GM12878 (cell line): Measurements from ENCODE around the gene BEST4. TPM values are rescaled to one million over a fixed set of nuclear protein-coding genes. Genes with fewer than 3 reads are reported as not detected.
"Not testable (repeated sequence)": the region's sequence is repeated elsewhere in the genome, so short reads cannot be mapped to it uniquely, and the experiment has no call there.

ENCODE experiments used
- ATAC-seq: fragments of 200-7000 bp; cut with Tn5 transposase; 3 replicates; pipeline ENCODE4 v1.9.1; 2020; ENCODE audit warnings: mild to moderate bottlenecking, moderate library complexity
- BruUV-seq: library from RNA; stranded (reverse); fragments of 400-500 nt; replicated peaks from 2 replicates; lab custom pipeline; 2021; lab: Mats Ljungman, UMichigan
- CTCF ChIA-PET: fragments of 300-600 bp; sonication (Branson Sonifier 250); formaldehyde crosslinking; extraction: SDS; loops from one replicate; lab custom pipeline; 2021; ENCODE audit warnings: inconsistent platforms; lab: Yijun Ruan, JAX
- POLR2A ChIA-PET: fragments of 350-600 bp; formaldehyde crosslinking; extraction: SDS; loops from one replicate; lab custom pipeline; 2021; ENCODE audit warnings: inconsistent platforms; lab: Charles Lee
- RAD21 ChIA-PET: fragments of 300-600 bp; sonication (Branson Sonifier 250); formaldehyde crosslinking; loops from one replicate; lab custom pipeline; 2023; ENCODE audit warnings: antibody characterized with exemption; ENCODE audit not compliant: unreplicated experiment; lab: Charles Lee
- SMC1A ChIA-PET: fragments of 300-600 bp; sonication (Branson Sonifier 250); formaldehyde crosslinking; loops from one replicate; lab custom pipeline; 2023; ENCODE audit not compliant: unreplicated experiment, uncharacterized antibody; lab: Charles Lee
- DNase-seq: peaks from one replicate; pipeline ENCODE4 v3.0.0-alpha.2; 2011; ENCODE audit warnings: low read depth, low spot score
- FAIRE-seq: peaks from 3 replicates; lab custom pipeline; 2011; peaks lifted over from hg19 to GRCh38; lab: Jason Lieb, UNC
- H2AFZ ChIP-seq: 2 replicates; pipeline ENCODE4 v1.6.0; 2011; ENCODE audit warnings: low read depth, low read length, control low read depth; ENCODE audit not compliant: control insufficient read depth
- H3K27ac ChIP-seq: 2 replicates; pipeline ENCODE4 v1.5.1; 2011; ENCODE audit warnings: control low read depth; ENCODE audit not compliant: control insufficient read depth, insufficient read depth
- H3K27me3 ChIP-seq, 2 experiments: replicated peaks in 1 of 2; 2 replicates each; pipeline versions ENCODE4 v1.6.0 to v1.6.1; 2011; ENCODE audit warnings: low read length in 1 of 2; ENCODE audit not compliant: control insufficient read depth in 2 of 2, insufficient read depth in 2 of 2
- H3K36me3 ChIP-seq, 2 experiments: 2 replicates each; pipeline ENCODE4 v1.5.1; 2011; ENCODE audit warnings: low read length in 1 of 2; ENCODE audit not compliant: control insufficient read depth in 2 of 2, insufficient read depth in 2 of 2
- H3K4me1 ChIP-seq: 2 replicates; pipeline ENCODE4 v1.6.1; 2011; ENCODE audit warnings: mild to moderate bottlenecking, low read length, moderate library complexity, mixed read lengths; ENCODE audit not compliant: control insufficient read depth, insufficient read depth
- H3K4me2 ChIP-seq: 2 replicates; pipeline ENCODE4 v1.6.0; 2011; ENCODE audit warnings: control low read depth; ENCODE audit not compliant: control insufficient read depth, insufficient read depth
- H3K4me3 ChIP-seq: fragments of 200-600 bp; sonication (generic); 2 replicates; pipeline ENCODE4 v1.5.1; 2016
- H3K79me2 ChIP-seq: 2 replicates; pipeline ENCODE4 v1.6.0; 2011; ENCODE audit warnings: low read length; ENCODE audit not compliant: control insufficient read depth, insufficient read depth
- H3K9ac ChIP-seq: 2 replicates; pipeline ENCODE4 v1.8.0; 2011; ENCODE audit warnings: low read length, control low read depth, mixed read lengths; ENCODE audit not compliant: control insufficient read depth, insufficient read depth
- H3K9me3 ChIP-seq: replicated peaks from 3 replicates; pipeline ENCODE4 v1.5.1; 2011; ENCODE audit warnings: mild to moderate bottlenecking, low read length; ENCODE audit not compliant: control insufficient read depth, insufficient read depth
- H4K20me1 ChIP-seq: 2 replicates; pipeline ENCODE4 v1.6.0; 2011; ENCODE audit not compliant: control insufficient read depth, insufficient read depth
- PAX8 ChIP-seq: fragments of 450-650 bp; IDR thresholded peaks from 2 replicates; pipeline ENCODE4 v1.6.1; 2017; ENCODE audit warnings: mild to moderate bottlenecking, moderate library complexity
- WGBS: methylation state at CpG from one replicate; pipeline ENCODE4 v1.1.6; 2016; ENCODE audit warnings: low lambda C conversion rate; ENCODE audit not compliant: insufficient replicate concordance, insufficient coverage; ENCODE audit errors: missing lambda C conversion rate; 5-methylcytosine and 5-hydroxymethylcytosine counted together
- in situ Hi-C: fragments of 300-500 bp; cut with MboI; formaldehyde crosslinking; loops from 9 replicates; pipeline ENCODE4 v1.14.3; 2018; ENCODE audit warnings: mixed read lengths
- intact Hi-C: fragments of 100-400 bp; cut with micrococcal nuclease; formaldehyde crosslinking; loops from one replicate; pipeline ENCODE4 v1.14.2; 2022; ENCODE audit not compliant: unreplicated experiment
- polyA plus RNA-seq, 11 experiments: library from polyadenylated mRNA; depleted of rRNA in 4 of 11; unstranded in 6 of 11; stranded (reverse) in 5 of 11; fragments of >200 nt; fragmentation: Nextera tagmentation in 4 of 11; fragmentation: Illumina TruSeq in 1 of 11; extraction: Ambion mirVana in 4 of 11; extraction: Trizol in 1 of 11; gene quantifications; 1 replicate in 1 of 11; 2 replicates in 10 of 11; pipeline versions ENCODE4 v1.2.1 to v1.2.3, GENCODE V29; 2011 to 2016; ENCODE audit warnings: inconsistent platforms in 2 of 11, missing spikeins in 2 of 11, low read depth in 1 of 11
- total RNA-seq, 4 experiments: library from RNA; depleted of rRNA in 3 of 4; stranded (reverse); fragments of >200 nt in 3 of 4; fragmentation: Illumina TruSeq in 1 of 4; extraction: Trizol in 1 of 4; gene quantifications; 2 replicates each; pipeline versions ENCODE4 v1.2.1 to v1.2.3, GENCODE V29; 2013 to 2021
- TF ChIP-seq, protein P1 (sequence below): fragments of 150-350 bp; IDR thresholded peaks from 2 replicates; pipeline ENCODE4 v1.6.1; 2016; ENCODE audit warnings: low read depth, low read length
- TF ChIP-seq, protein P2 (sequence below): fragments of 450-650 bp; IDR thresholded peaks from 2 replicates; pipeline ENCODE4 v1.6.1; 2014; ENCODE audit warnings: mild to moderate bottlenecking

Gene BEST4
- total and polyA plus RNA-seq, 10 of the 15 experiments (the other 5 are each of a cell fraction or from before 2014, with no cell fraction given), result 0.06 to 1.3 (median 0.42) TPM

DNA sequence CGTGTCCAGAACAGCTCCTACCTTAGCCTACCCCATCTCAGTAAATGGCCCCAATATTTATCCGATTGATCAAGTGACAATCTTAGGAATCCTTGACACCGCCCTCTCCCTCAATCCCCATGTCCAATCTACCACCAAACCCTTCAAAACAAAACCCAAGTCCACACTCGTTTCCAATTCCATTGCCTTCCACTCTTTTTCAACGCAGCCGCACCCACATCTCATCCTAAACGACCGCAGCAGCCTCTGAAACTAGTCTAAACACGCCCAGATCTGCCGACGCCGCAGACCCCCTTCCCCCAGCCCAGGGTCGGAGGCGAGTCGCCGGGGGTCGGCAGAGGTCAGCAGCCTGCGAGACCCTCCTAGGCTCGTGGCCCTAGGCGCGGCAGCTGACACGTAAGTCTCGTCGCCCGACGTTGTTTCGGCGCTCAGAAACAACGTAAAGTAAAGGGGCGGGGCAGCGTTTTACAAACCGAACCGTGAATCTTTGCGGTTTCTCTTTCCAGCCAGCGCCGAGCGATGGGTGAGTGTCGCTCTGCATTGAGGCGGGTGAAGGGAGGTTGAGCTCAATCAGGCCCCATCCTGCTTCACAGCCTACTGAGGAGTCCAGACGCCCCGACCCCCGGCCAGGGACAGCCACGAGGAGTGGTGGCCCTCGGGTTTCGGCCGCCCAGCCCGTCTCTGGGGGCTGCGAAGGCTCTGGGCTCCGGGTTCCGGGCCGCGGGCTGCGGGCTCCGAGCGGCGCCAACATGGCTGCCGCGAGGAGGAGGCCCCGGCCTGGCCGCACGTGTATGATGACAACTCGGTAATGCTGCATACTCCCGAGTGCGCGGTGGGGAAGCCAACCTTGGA lies 12.7 kb downstream of the BEST4 start, which contains the start of gene RPS8 (continued):
- TF ChIP-seq, protein P1, sequence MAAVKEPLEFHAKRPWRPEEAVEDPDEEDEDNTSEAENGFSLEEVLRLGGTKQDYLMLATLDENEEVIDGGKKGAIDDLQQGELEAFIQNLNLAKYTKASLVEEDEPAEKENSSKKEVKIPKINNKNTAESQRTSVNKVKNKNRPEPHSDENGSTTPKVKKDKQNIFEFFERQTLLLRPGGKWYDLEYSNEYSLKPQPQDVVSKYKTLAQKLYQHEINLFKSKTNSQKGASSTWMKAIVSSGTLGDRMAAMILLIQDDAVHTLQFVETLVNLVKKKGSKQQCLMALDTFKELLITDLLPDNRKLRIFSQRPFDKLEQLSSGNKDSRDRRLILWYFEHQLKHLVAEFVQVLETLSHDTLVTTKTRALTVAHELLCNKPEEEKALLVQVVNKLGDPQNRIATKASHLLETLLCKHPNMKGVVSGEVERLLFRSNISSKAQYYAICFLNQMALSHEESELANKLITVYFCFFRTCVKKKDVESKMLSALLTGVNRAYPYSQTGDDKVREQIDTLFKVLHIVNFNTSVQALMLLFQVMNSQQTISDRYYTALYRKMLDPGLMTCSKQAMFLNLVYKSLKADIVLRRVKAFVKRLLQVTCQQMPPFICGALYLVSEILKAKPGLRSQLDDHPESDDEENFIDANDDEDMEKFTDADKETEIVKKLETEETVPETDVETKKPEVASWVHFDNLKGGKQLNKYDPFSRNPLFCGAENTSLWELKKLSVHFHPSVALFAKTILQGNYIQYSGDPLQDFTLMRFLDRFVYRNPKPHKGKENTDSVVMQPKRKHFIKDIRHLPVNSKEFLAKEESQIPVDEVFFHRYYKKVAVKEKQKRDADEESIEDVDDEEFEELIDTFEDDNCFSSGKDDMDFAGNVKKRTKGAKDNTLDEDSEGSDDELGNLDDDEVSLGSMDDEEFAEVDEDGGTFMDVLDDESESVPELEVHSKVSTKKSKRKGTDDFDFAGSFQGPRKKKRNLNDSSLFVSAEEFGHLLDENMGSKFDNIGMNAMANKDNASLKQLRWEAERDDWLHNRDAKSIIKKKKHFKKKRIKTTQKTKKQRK, result no peak
- peak; percentile 79; the same call in 1 of the 2 replicates for TF ChIP-seq PAX8
- TF ChIP-seq, protein P2, sequence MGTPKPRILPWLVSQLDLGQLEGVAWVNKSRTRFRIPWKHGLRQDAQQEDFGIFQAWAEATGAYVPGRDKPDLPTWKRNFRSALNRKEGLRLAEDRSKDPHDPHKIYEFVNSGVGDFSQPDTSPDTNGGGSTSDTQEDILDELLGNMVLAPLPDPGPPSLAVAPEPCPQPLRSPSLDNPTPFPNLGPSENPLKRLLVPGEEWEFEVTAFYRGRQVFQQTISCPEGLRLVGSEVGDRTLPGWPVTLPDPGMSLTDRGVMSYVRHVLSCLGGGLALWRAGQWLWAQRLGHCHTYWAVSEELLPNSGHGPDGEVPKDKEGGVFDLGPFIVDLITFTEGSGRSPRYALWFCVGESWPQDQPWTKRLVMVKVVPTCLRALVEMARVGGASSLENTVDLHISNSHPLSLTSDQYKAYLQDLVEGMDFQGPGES, result no peak; the same call in 1 of the 2 replicates

DNA sequence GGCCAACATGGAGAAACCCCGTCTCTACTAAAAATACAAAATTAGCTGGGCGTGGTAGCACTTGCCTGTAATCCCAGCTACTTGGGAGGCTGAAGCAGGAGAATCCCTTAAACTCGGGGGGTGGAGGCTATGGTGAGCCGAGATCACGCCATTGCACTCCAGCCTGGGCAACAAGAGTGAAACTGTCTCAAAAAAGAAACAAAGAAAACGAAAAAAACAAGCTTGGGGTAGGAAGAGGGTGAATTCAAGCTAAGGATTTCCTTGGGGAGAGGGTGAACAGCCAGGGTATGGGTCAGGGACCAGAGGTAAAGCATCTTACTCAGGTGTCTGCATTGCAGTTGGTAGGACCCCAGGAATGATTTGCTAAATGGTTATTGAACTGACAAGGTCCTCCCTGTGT lies 21.5 kb downstream of the BEST4 start:
- RAD21 ChIA-PET, H3K79me2 ChIP-seq, DNase-seq, BruUV-seq, H3K27me3 ChIP-seq, in situ Hi-C loops, H4K20me1 ChIP-seq, intact Hi-C loops, H3K9ac ChIP-seq, H3K9me3 ChIP-seq, H3K27ac ChIP-seq, H3K4me3 ChIP-seq, H2AFZ ChIP-seq, CTCF ChIA-PET, H3K4me1 ChIP-seq, H3K4me2 ChIP-seq, ATAC-seq, FAIRE-seq: not testable (repeated sequence)
- 91% methylated on average over 6 of the region's 6 CpGs for WGBS
- ChIA-PET SMC1A (interaction anchor here (2.7 kb wide), 1 partner anchor 18 kb away, joined by 6 read pairs; no protein-coding TSS in a partner anchor), POLR2A (interaction anchor here (0.8 to 2.1 kb wide), 2 partner anchors 9 to 31 kb away, joined by 3 to 10 read pairs; partner anchors contain the start of gene RPS8)
- peaks cover 17 to 28% of the 10 kb centered on the region in 2 experiments for H3K36me3 ChIP-seq
